CD14-positive monocyte (primary cell): ENCODE results near the gene ZEB1. TPM values are rescaled to one million over a fixed set of nuclear protein-coding genes. Genes with fewer than 3 reads are reported as not detected.

Experiments
- DNase-seq, 3 donors: peaks; one replicate each; pipeline ENCODE4 v3.0.0-alpha.2; 2011 to 2022
- H2AFZ ChIP-seq: 2 replicates; pipeline ENCODE4 v1.6.0; 2012; ENCODE audit warnings: mild to moderate bottlenecking, low read depth, low read length, inconsistent platforms; ENCODE audit not compliant: insufficient read depth, poor library complexity, severe bottlenecking
- H3K27ac ChIP-seq, 2 donors: 1 replicate in 1 of 2; 2 replicates in 1 of 2; pipeline ENCODE4 v1.5.1; 2012 to 2013; ENCODE audit warnings: low read length in 2 of 2, control low read depth in 1 of 2, inconsistent platforms in 1 of 2, low read depth in 1 of 2, mild to moderate bottlenecking in 1 of 2
- H3K27me3 ChIP-seq, 2 donors: one replicate each; pipeline versions ENCODE4 v1.6.0 to v1.6.1; 2011 to 2013; ENCODE audit warnings: low read length in 2 of 2; ENCODE audit not compliant: control insufficient read depth in 2 of 2, insufficient read depth in 2 of 2
- H3K36me3 ChIP-seq, 2 donors: replicated peaks in 1 of 2; 1 replicate in 1 of 2; 2 replicates in 1 of 2; pipeline versions ENCODE4 v1.5.1 to v1.6.1; 2012 to 2013; ENCODE audit warnings: low read length in 2 of 2, control low read depth in 1 of 2, inconsistent platforms in 1 of 2, mild to moderate bottlenecking in 1 of 2; ENCODE audit not compliant: insufficient read depth in 2 of 2, control insufficient read depth in 1 of 2
- H3K4me1 ChIP-seq, 2 donors: 1 replicate in 1 of 2; 2 replicates in 1 of 2; pipeline versions ENCODE4 v1.5.1 to v1.6.1; 2012 to 2013; ENCODE audit warnings: low read length in 2 of 2, control low read depth in 1 of 2, inconsistent platforms in 1 of 2, mild to moderate bottlenecking in 1 of 2, moderate library complexity in 1 of 2; ENCODE audit not compliant: insufficient read depth in 2 of 2, control insufficient read depth in 1 of 2
- H3K4me2 ChIP-seq: replicated peaks from 2 replicates; pipeline ENCODE3; 2012; ENCODE audit warnings: low read length, moderate library complexity, mild to moderate bottlenecking; ENCODE audit not compliant: poor library complexity, severe bottlenecking; ENCODE audit errors: extremely low read depth
- H3K4me3 ChIP-seq, 3 experiments: fragments of 200-600 bp in 1 of 3; sonication (generic) in 1 of 3; replicated peaks in 1 of 3; 1 replicate in 2 of 3; 2 replicates in 1 of 3; pipeline ENCODE4 v1.5.1; 2011 to 2013; ENCODE audit warnings: low read length in 3 of 3, mild to moderate bottlenecking in 3 of 3, control low read depth in 2 of 3, low read depth in 2 of 3, inconsistent platforms in 1 of 3, moderate library complexity in 1 of 3
- H3K79me2 ChIP-seq: 2 replicates; pipeline ENCODE4 v1.6.0; 2012; ENCODE audit warnings: mild to moderate bottlenecking, control low read depth, inconsistent platforms, low read length, moderate library complexity; ENCODE audit not compliant: insufficient read depth
- H3K9ac ChIP-seq: 2 replicates; pipeline ENCODE4 v1.6.0; 2017; ENCODE audit warnings: low read length, mild to moderate bottlenecking; ENCODE audit not compliant: insufficient read depth, poor library complexity, severe bottlenecking
- H3K9me3 ChIP-seq, 2 donors: replicated peaks in 1 of 2; 1 replicate in 1 of 2; 2 replicates in 1 of 2; pipeline versions ENCODE4 v1.5.1 to v1.6.1; 2012 to 2013; ENCODE audit warnings: low read length in 2 of 2, control low read depth in 1 of 2; ENCODE audit not compliant: control insufficient read depth in 1 of 2, insufficient read depth in 1 of 2
- H4K20me1 ChIP-seq: 2 replicates; pipeline ENCODE4 v1.6.0; 2012; ENCODE audit warnings: mild to moderate bottlenecking, low read length, control low read depth, moderate library complexity; ENCODE audit not compliant: insufficient read depth
- H3K27ac Mint-ChIP-seq, 7 donors: one replicate each; pipeline ENCODE4 v1.8.0; 2020; ENCODE audit warnings: mild to moderate bottlenecking in 7 of 7, mixed read lengths in 7 of 7, moderate library complexity in 6 of 7, inconsistent platforms in 2 of 7
- H3K27me3 Mint-ChIP-seq, 3 donors: one replicate each; pipeline ENCODE4 v1.8.0; 2021 to 2022; ENCODE audit warnings: low read depth in 3 of 3, mild to moderate bottlenecking in 3 of 3, mixed read lengths in 3 of 3, moderate library complexity in 3 of 3, inconsistent platforms in 1 of 3
- H3K36me3 Mint-ChIP-seq, 2 donors: one replicate each; pipeline ENCODE4 v1.8.0; 2020; ENCODE audit warnings: mixed read lengths in 2 of 2, inconsistent platforms in 1 of 2, mild to moderate bottlenecking in 1 of 2
- H3K4me1 Mint-ChIP-seq: one replicate; pipeline ENCODE4 v1.8.0; 2020; ENCODE audit warnings: mild to moderate bottlenecking, mixed read lengths
- H3K4me3 Mint-ChIP-seq, 2 donors: one replicate each; pipeline ENCODE4 v1.8.0; 2020; ENCODE audit warnings: mild to moderate bottlenecking in 2 of 2, mixed read lengths in 2 of 2, moderate library complexity in 1 of 2
- H3K9me3 Mint-ChIP-seq, 7 donors: one replicate each; pipeline ENCODE4 v1.8.0; 2020 to 2022; ENCODE audit warnings: mixed read lengths in 7 of 7, mild to moderate bottlenecking in 6 of 7, moderate library complexity in 6 of 7, inconsistent platforms in 2 of 7
- CTCF ChIP-seq: fragments of 200-600 bp; IDR thresholded peaks from one replicate; pipeline ENCODE4 v1.8.0; 2022; ENCODE audit warnings: antibody characterized with exemption, mild to moderate bottlenecking
- whole genome bisulfite sequencing: methylation state at CpG from one replicate; pipeline ENCODE4 v1.1.5; 2013; ENCODE audit warnings: missing lambda C conversion rate; ENCODE audit not compliant: insufficient coverage; 5-methylcytosine and 5-hydroxymethylcytosine counted together
- intact Hi-C, 2 donors: fragments of 100-400 bp; cut with micrococcal nuclease; formaldehyde crosslinking; loops; one replicate each; pipeline versions ENCODE4 v1.15.0 to v1.15.1; 2023
- polyA plus RNA-seq, 3 donors: library from polyadenylated mRNA; depleted of rRNA in 1 of 3; unstranded in 2 of 3; stranded (reverse) in 1 of 3; fragments of 300-500 nt in 2 of 3; fragments of >200 nt in 1 of 3; fragmentation: Illumina TruSeq in 2 of 3; gene quantifications; 1 replicate in 2 of 3; 2 replicates in 1 of 3; pipeline ENCODE4 v1.2.3, GENCODE V29; 2012 to 2021

Gene ZEB1
- polyA plus RNA-seq, 3 donors: 0.13 to 0.20 TPM; not detected in 1

GRCh38 chr10:31419394-31420063 is 100.5 kb downstream of the ZEB1 start:
- Histone ChIP-seq H3K4me2 (no peak overlapping the region), H4K20me1 (no peaks in the 10 kb centered on the region), H3K27ac (no peak overlapping the region), H3K36me3 (no peaks in the 10 kb centered on the region), H3K4me1 (no peaks in the 10 kb centered on the region), H2AFZ (no peak overlapping the region), H3K9me3 (no peaks in the 10 kb centered on the region), H3K4me3 (no peak overlapping the region), H3K79me2 (no peaks in the 10 kb centered on the region), H3K9ac (no peak overlapping the region), H3K27me3 (no peaks in the 10 kb centered on the region)
- no peak overlapping the region for H3K4me3 Mint-ChIP-seq
- H3K36me3 Mint-ChIP-seq: no peaks in the 10 kb centered on the region
- H3K4me1 Mint-ChIP-seq: no peaks in the 10 kb centered on the region
- no peak for TF ChIP-seq CTCF
- WGBS: 100% methylated on average over 1 of the region's 4 CpGs
- H3K27me3 Mint-ChIP-seq: no peaks in the 10 kb centered on the region
- no peak overlapping the region for H3K27ac Mint-ChIP-seq
- no peaks in the 10 kb centered on the region for H3K9me3 Mint-ChIP-seq
- DNase-seq: no peak
- intact Hi-C loops: no loop called here

- Mint-ChIP-seq H3K4me3 (no peak overlapping the region), H3K9me3 (no peaks in the 10 kb centered on the region), H3K27me3 (no peaks in the 10 kb centered on the region), H3K36me3 (no peaks in the 10 kb centered on the region), H3K4me1 (no peaks in the 10 kb centered on the region), H3K27ac (no peak overlapping the region)
- H3K9ac ChIP-seq: no peak overlapping the region
- H3K36me3 ChIP-seq: no peaks in the 10 kb centered on the region
- H3K9me3 ChIP-seq: no peaks in the 10 kb centered on the region
- H3K4me3 ChIP-seq: no peak overlapping the region
- no peak overlapping the region for H3K4me2 ChIP-seq
- no peaks in the 10 kb centered on the region for H4K20me1 ChIP-seq
- intact Hi-C loops: no loop called here
- no peaks in the 10 kb centered on the region for H3K4me1 ChIP-seq
- WGBS: no CpG with 5 or more reads among the region's 1 CpG
- no peak for TF ChIP-seq CTCF
- no peaks in the 10 kb centered on the region for H3K27me3 ChIP-seq
- DNase-seq: no peak
- no peak overlapping the region for H3K27ac ChIP-seq
- no peaks in the 10 kb centered on the region for H3K79me2 ChIP-seq
- H2AFZ ChIP-seq: no peak overlapping the region
These were observed 102.3 kb downstream of the ZEB1 start for GRCh38 chr10:31421322-31421721.
